ENCODE results near the gene TMEM30B.

DNA sequence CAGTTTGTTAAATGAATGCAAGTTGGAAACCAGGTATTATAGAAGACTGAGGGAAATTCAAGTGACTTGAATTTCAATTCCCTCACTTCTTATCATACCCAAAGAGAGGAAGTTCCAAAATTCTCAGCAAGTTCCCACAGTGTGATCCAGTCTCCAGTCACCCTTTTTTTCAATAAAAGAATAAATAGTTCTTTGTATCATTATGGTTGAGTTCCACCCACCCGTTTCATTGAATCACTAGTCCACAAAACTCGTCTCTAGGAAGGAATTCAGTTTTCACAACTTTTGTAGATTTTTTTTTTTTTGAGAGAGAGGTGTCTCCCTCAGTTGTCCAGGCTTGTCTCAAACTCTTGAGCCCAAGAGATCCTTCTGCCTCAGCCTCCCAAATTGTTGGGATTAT is 1.6 kb upstream of the TMEM30B start:
- TF ChIP-seq SP1 (IDR thresholded peaks at IDR 0.05) (no peak), YY1 (IDR thresholded peaks at IDR 0.05) (no peak), RXRA (IDR thresholded peaks at IDR 0.05) (no peak)
- TF ChIP-seq, protein P1, sequence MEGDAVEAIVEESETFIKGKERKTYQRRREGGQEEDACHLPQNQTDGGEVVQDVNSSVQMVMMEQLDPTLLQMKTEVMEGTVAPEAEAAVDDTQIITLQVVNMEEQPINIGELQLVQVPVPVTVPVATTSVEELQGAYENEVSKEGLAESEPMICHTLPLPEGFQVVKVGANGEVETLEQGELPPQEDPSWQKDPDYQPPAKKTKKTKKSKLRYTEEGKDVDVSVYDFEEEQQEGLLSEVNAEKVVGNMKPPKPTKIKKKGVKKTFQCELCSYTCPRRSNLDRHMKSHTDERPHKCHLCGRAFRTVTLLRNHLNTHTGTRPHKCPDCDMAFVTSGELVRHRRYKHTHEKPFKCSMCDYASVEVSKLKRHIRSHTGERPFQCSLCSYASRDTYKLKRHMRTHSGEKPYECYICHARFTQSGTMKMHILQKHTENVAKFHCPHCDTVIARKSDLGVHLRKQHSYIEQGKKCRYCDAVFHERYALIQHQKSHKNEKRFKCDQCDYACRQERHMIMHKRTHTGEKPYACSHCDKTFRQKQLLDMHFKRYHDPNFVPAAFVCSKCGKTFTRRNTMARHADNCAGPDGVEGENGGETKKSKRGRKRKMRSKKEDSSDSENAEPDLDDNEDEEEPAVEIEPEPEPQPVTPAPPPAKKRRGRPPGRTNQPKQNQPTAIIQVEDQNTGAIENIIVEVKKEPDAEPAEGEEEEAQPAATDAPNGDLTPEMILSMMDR (IDR thresholded peaks at IDR 0.05; ENCODE audit: low read depth, low read length, missing input control): no peak
- TF ChIP-seq, protein P2, sequence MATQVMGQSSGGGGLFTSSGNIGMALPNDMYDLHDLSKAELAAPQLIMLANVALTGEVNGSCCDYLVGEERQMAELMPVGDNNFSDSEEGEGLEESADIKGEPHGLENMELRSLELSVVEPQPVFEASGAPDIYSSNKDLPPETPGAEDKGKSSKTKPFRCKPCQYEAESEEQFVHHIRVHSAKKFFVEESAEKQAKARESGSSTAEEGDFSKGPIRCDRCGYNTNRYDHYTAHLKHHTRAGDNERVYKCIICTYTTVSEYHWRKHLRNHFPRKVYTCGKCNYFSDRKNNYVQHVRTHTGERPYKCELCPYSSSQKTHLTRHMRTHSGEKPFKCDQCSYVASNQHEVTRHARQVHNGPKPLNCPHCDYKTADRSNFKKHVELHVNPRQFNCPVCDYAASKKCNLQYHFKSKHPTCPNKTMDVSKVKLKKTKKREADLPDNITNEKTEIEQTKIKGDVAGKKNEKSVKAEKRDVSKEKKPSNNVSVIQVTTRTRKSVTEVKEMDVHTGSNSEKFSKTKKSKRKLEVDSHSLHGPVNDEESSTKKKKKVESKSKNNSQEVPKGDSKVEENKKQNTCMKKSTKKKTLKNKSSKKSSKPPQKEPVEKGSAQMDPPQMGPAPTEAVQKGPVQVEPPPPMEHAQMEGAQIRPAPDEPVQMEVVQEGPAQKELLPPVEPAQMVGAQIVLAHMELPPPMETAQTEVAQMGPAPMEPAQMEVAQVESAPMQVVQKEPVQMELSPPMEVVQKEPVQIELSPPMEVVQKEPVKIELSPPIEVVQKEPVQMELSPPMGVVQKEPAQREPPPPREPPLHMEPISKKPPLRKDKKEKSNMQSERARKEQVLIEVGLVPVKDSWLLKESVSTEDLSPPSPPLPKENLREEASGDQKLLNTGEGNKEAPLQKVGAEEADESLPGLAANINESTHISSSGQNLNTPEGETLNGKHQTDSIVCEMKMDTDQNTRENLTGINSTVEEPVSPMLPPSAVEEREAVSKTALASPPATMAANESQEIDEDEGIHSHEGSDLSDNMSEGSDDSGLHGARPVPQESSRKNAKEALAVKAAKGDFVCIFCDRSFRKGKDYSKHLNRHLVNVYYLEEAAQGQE (IDR thresholded peaks at IDR 0.05): no peak
- TF ChIP-seq, protein P3, sequence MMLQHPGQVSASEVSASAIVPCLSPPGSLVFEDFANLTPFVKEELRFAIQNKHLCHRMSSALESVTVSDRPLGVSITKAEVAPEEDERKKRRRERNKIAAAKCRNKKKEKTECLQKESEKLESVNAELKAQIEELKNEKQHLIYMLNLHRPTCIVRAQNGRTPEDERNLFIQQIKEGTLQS (IDR thresholded peaks at IDR 0.05): no peak
